Measurements from ENCODE around the gene COLEC12.

Gene COLEC12

DNA sequence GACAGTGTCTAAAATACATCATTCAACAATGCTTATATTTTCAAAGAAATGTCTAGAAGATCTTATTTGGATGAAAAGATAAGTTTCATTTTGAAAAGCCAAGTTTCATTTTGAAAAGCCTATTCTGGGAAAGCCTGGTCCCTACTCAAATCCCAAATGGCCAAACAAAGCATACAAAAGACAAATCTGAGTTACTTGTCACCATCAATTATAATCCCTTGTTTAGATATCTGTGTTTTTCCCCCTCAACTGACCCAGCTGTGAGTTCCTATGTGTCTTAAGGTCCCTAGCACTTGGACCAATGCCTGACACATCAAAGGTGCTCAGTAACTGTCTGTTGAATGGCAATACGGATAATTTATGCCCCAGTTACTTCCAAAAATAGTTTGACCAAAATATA is 180.3 kb downstream of the COLEC12 start:
- H3K4me3 ChIP-seq (ENCODE audit: control insufficient read depth, low read depth, low read length): no peak overlapping the region
- DNase-seq (ENCODE audit: low read depth): no peak
- no peak for TF ChIP-seq CTCF (conservative IDR thresholded peaks at IDR 0.05; ENCODE audit: control insufficient read depth, insufficient read depth, low read depth, low read length)

DNA sequence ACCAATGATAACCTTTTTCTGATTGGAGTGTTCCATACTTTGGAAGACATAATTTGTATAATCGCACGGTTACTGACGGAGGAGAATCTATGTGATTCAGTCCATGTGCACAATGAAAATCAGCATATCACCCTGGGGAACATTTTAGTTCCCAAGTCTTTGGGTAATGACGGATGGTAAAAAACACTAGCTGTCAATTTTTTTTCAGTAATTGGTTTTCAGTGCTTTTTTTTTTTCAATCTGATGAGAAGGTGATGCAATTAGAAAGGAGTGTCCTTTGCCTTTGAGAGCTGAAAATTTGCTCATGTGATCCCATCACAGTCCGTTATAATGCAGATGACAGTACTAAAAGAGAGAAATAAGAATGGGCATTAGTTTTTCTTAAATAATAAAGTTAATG is 180.8 kb downstream of the COLEC12 start:
- no peak for DNase-seq (ENCODE audit: low read depth)
- TF ChIP-seq CTCF (conservative IDR thresholded peaks at IDR 0.05; ENCODE audit: control insufficient read depth, insufficient read depth, low read depth, low read length): no peak
- no peak overlapping the region for H3K4me3 ChIP-seq (ENCODE audit: control insufficient read depth, low read depth, low read length)

- peak; percentile 25 for DNase-seq (ENCODE audit: low read depth)
- no peak for TF ChIP-seq CTCF (conservative IDR thresholded peaks at IDR 0.05; ENCODE audit: control insufficient read depth, insufficient read depth, low read depth, low read length)
Measured at GRCh38 chr18:318791-319291, 181.7 kb downstream of the COLEC12 start.

GRCh38 chr18:317618-318017 is 182.9 kb downstream of the COLEC12 start:
- H3K4me3 ChIP-seq (ENCODE audit: control insufficient read depth, low read depth, low read length): no peak overlapping the region
- no peak for TF ChIP-seq CTCF (conservative IDR thresholded peaks at IDR 0.05; ENCODE audit: control insufficient read depth, insufficient read depth, low read depth, low read length)
- no peak for DNase-seq (ENCODE audit: low read depth)

More at GRCh38 chr18:318791-319291, 181.7 kb downstream of the COLEC12 start:
- no peak overlapping the region for H3K4me3 ChIP-seq (ENCODE audit: control insufficient read depth, low read depth, low read length)

GRCh38 chr18:316393-316792 is 184.1 kb downstream of the COLEC12 start:
- H3K4me3 ChIP-seq (ENCODE audit: control insufficient read depth, low read depth, low read length): no peak overlapping the region
- TF ChIP-seq CTCF (conservative IDR thresholded peaks at IDR 0.05; ENCODE audit: control insufficient read depth, insufficient read depth, low read depth, low read length): no peak
- peak; percentile 55 for DNase-seq (ENCODE audit: low read depth)

DNA sequence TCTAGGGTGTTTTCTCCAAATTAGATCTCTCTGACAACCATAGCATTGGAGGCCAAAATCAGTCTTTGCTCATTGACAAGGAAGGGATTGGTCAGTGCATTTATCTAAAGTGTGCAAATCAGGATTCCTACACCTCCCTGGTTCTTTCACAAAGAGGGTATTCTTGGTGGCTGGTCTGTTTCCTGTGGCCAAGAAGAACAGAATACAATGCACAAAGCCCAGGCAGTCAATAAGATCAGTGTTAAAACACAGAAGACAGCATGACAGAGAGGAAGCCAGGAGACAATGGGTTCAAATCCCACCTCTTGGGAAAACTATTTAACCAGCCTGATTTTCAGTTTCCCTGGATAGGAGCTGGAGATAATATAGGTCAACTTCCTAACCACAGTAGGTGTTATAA is 186.6 kb downstream of the COLEC12 start:
- no peak for DNase-seq (ENCODE audit: low read depth)
- TF ChIP-seq CTCF (conservative IDR thresholded peaks at IDR 0.05; ENCODE audit: control insufficient read depth, insufficient read depth, low read depth, low read length): no peak
- H3K4me3 ChIP-seq (ENCODE audit: control insufficient read depth, low read depth, low read length): no peak overlapping the region

DNA sequence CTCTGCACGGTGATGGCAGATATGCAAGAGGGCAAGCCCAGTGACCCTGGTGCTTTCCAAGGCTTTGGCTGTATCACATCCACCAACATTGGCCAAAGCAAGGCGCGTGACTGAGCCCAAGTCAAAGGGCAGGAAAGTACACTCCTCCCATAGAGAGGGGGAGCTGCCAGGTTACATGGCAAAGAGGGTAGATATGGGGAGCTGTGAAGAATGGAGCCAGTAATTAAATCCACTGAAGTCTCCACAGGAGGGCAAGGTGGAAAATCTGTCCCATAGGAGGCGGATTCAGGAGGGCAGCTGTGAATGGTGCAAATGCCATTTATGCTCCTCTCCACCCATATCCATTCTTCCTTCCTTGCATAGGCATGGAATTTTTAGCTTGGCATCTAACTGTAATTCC is 188.1 kb downstream of the COLEC12 start:
- no peak for TF ChIP-seq CTCF (conservative IDR thresholded peaks at IDR 0.05; ENCODE audit: control insufficient read depth, insufficient read depth, low read depth, low read length)
- no peak for DNase-seq (ENCODE audit: low read depth)
- no peak overlapping the region for H3K4me3 ChIP-seq (ENCODE audit: control insufficient read depth, low read depth, low read length)

Measured in fibroblast of mammary gland (primary cell).